ENCODE data around the gene CPEB1.
"Not testable (repeated sequence)": the region's sequence is repeated elsewhere in the genome, so short reads cannot be mapped to it uniquely, and the experiment has no call there.

CPEB1 gene

GRCh38 chr15:82649226-82649999, 2.2 kb upstream of the CPEB1 start:
- DNase-seq: peak in 2 of 14 donors; percentile 36 to 40

- peak in 8 of 14 donors; percentile 13 to 50 (median 36) for DNase-seq
Observed at GRCh38 chr15:82648257-82649103, 1.3 kb upstream of the CPEB1 start.

GRCh38 chr15:82647835-82648256, 683 bp upstream of the CPEB1 start:
- DNase-seq: peak in 1 of 14 donors; percentile 63

GRCh38 chr15:82646250-82647044, 716 bp downstream of the CPEB1 start:
- peak in 8 of 14 donors; percentile 9 to 60 (median 48) for DNase-seq

- DNase-seq: not testable (repeated sequence)
Observed at GRCh38 chr15:82644967-82645852, 2.0 kb downstream of the CPEB1 start.

GRCh38 chr15:82643992-82644391, 3.2 kb downstream of the CPEB1 start:
- DNase-seq: no peak

GRCh38 chr15:82642656-82643055, 4.5 kb downstream of the CPEB1 start:
- no peak for DNase-seq

- DNase-seq: no peak
Observed at GRCh38 chr15:82641129-82641798, 5.9 kb downstream of the CPEB1 start.

- DNase-seq: no peak
Observed at GRCh38 chr15:82640672-82641071, 6.5 kb downstream of the CPEB1 start.

GRCh38 chr15:82635798-82636197, 11.4 kb downstream of the CPEB1 start:
- no peak for DNase-seq

GRCh38 chr15:82630033-82630432, 17.1 kb downstream of the CPEB1 start:
- DNase-seq: no peak

- no peak for DNase-seq
Observed at GRCh38 chr15:82625136-82625535, 22.0 kb downstream of the CPEB1 start.

- DNase-seq: no peak
Observed at GRCh38 chr15:82624438-82624837, 22.7 kb downstream of the CPEB1 start.

- no peak for DNase-seq
Observed at GRCh38 chr15:82624008-82624407, 23.2 kb downstream of the CPEB1 start.

GRCh38 chr15:82621970-82622369, 25.2 kb downstream of the CPEB1 start:
- DNase-seq: no peak

GRCh38 chr15:82613747-82614146, 33.4 kb downstream of the CPEB1 start:
- peak in 6 of 14 donors; percentile 0 to 72 (median 2) for DNase-seq

GRCh38 chr15:82611348-82611747, 35.8 kb downstream of the CPEB1 start:
- no peak for DNase-seq

GRCh38 chr15:82602195-82602594, 45.0 kb downstream of the CPEB1 start:
- DNase-seq: no peak

GRCh38 chr15:82599862-82600261, 47.3 kb downstream of the CPEB1 start:
- no peak for DNase-seq

- DNase-seq: no peak
Observed at GRCh38 chr15:82597815-82598214, 49.3 kb downstream of the CPEB1 start.

- DNase-seq: no peak
Observed at GRCh38 chr15:82595766-82596165, 51.4 kb downstream of the CPEB1 start.

Measured in C1 segment of cervical spinal cord (tissue), 14 donors.